T47D (cell line): ENCODE data around the gene CCL20.

ENCODE experiments used
- DNase-seq, 2 experiments: peaks; one replicate each; pipeline versions ENCODE4 v3.0.0 to v3.0.0-alpha.2; 2011 to 2012; ENCODE audit warnings: low read depth in 1 of 2, low spot score in 1 of 2
- JUND ChIP-seq: IDR thresholded peaks from 2 replicates; pipeline ENCODE4 v1.6.1; 2012; ENCODE audit warnings: low read depth
- in situ Hi-C: cut with HindIII; loops from 2 replicates; pipeline ENCODE4 v1.10.0; 2016; ENCODE audit warnings: low sequenced_read_pairs, low pct_unique_long_range_greater_than_20kb

Gene CCL20

DNA sequence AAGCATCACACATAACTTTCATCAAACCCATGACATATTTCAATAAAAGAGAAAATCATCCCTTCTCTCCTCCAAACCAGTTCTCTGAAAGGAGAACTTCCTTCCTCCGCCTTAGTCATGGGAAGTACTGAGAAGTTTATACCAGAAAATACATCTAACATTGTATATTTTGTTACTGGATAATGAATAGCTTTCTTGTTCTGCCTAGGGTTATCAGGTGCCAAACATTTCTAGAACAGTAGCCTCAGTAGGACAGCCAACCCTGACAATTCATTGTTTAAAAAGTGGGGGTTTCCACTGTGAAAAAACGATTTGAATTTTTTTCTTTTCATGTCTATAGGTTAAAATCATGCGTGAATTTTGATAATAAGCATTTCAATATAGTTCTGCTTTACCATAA is 41.8 kb downstream of the CCL20 start:
- no peak for TF ChIP-seq JUND
- in situ Hi-C loops, result no loop called here
- DNase-seq, result no peak

- no peak for DNase-seq
- in situ Hi-C loops, result no loop called here
- no peak for TF ChIP-seq JUND
Observed at GRCh38 chr2:227856697-227857096, 43.1 kb downstream of the CCL20 start.

- no peak for DNase-seq
- TF ChIP-seq JUND, result no peak
- in situ Hi-C loops, result no loop called here
Observed at GRCh38 chr2:227860221-227860641, 46.6 kb downstream of the CCL20 start.

DNA sequence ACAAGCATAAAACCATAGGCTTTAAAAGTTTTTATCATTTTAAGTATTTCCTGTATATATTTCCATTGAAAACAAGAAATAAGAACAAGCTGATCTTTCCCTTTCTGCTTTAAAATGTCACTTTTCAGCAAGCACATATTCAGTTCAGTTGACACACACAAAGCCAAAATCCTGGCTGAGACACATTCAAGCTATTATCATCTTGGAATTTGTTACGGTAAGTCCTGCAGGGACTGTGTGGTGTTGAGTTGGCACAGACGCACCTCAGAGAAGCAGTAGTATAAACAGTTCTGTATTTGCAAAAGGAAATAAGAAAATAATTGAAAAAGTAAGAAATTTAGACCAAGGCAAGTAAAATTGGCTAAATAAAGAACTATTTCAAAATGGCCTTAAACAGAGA is 47.4 kb downstream of the CCL20 start:
- DNase-seq, result no peak
- in situ Hi-C loops, result no loop called here

DNA sequence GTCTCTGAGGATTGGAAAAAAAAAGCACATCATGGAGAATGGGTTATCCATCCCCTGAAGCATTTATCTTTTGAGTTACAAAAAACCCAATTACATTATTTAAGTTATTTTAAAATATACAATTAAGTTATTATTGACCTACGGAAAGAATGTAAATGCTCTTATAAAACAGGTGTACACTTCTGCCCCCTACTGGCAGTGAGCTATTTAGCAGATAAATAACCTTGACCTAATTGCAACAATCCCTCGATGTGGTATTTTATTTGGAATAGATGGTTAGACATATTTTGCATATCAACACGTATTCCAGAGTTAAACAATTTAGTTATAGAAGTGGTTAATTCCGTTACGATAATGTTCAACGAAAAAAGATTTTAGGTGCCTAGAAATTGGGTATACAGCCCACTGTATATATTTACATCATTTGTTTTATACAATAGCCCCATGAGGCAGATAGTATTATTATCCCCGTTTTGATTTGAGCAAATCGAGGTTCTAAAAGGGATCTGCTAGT is 48.6 kb downstream of the CCL20 start:
- in situ Hi-C loops, result no loop called here
- peak in 1 of 2 experiments; percentile 56 for DNase-seq
- no peak for TF ChIP-seq JUND

More for the DNA sequence above, 47.4 kb downstream of the CCL20 start:
- no peak for TF ChIP-seq JUND

DNA sequence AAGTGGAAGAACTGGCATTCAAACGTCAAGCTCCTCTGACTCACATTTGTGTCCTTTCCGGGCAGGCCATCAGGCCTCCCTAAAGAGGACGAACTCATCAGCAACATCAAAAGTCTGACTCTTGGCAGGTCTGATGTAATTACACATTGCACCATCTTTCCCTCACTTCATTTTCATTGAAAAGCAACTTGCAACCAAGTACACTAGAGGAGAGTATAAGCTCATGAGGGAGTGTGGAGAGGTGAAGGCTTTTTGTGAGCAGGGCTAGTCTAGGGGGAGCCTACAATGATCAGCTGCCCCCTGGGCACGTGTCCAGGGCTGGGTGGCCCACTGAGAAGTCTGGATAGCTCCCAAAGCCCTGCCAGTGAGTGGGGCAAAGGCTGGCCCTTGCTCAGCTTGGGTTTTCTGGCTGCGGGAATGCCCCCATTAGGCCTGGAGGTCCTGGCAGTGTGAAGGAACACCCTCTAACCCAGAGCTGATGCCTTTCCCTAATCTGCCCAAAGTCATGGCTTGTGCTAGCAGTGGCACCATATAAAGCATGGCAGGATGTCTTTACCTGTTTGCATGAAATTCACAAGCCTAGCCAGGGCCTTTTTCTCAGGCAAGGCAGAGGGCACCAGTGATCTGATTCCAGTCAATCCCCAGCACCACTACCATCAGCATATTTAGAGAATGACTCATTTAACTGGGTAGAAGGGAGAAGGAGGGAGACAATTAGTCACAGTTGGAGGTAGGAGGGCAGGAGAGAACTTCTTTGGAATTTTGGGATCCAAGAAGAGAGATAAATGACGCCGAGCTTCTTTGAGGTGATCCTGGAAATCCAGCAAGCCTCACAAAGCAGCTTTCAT is 49.3 kb downstream of the CCL20 start:
- no peak for DNase-seq
- in situ Hi-C loops, result no loop called here
- TF ChIP-seq JUND, result no peak

DNA sequence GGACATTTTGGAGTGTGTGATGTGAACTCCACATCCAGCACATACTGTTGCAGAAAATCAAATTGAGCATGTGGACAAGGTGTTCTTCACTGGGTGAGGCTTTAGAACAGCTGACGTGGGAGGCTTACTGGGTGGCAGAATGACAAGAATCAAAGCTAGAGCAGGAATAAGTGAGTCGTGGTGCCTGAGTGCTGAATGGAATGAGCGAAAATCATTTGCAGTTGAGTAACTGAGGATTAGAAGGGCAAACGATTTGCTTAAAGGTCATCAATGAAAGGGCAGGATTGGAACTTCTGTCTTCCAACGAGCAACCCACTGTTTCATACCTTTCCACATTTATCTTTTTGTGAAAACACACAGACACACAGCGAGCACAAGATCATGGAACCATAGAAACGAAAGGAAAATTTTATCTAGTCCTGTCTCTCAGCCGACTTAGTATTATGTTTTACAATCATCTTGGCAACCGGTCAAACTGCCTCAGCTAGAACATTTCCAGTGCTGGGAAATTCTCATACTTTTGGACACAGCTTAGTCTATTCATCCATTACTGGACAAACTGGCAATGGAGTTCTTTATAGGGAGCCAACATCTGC is 50.6 kb downstream of the CCL20 start:
- no peak for TF ChIP-seq JUND

GRCh38 chr2:227865291-227865690 is 51.6 kb downstream of the CCL20 start:
- no peak for TF ChIP-seq JUND
- DNase-seq, result no peak
- in situ Hi-C loops, result no loop called here

More for the DNA sequence above, 50.6 kb downstream of the CCL20 start:
- DNase-seq, result no peak
- in situ Hi-C loops, result no loop called here
